A549 (cell line): ENCODE data around the gene CMAS.

Source experiments
- CTCF ChIP-seq: fragments of >200 bp; sonication (Bioruptor Twin); formaldehyde crosslinking; IDR thresholded peaks from 3 replicates; pipeline ENCODE4 v1.5.1; 2016
- EHMT2 ChIP-seq: fragments of 200-600 bp; sonication (generic); IDR thresholded peaks from 2 replicates; pipeline ENCODE4 v1.6.1; 2016; ENCODE audit warnings: antibody characterized with exemption, low read depth, mild to moderate bottlenecking, moderate library complexity
- EP300 ChIP-seq, 2 experiments: fragments of >200 bp; sonication (Bioruptor Twin); formaldehyde crosslinking; IDR thresholded peaks; 2 replicates in 1 of 2; 3 replicates in 1 of 2; pipeline ENCODE4 v1.6.1; 2016 to 2017
- HDAC2 ChIP-seq: fragments of 200-600 bp; sonication (generic); IDR thresholded peaks from 2 replicates; pipeline ENCODE4 v1.6.1; 2016
- PHF8 ChIP-seq: fragments of 200-600 bp; sonication (generic); IDR thresholded peaks from 2 replicates; pipeline ENCODE4 v1.6.1; 2016; ENCODE audit warnings: low read depth, mild to moderate bottlenecking, antibody characterized with exemption, moderate library complexity, borderline replicate concordance
- POLR2A ChIP-seq: IDR thresholded peaks from 2 replicates; pipeline ENCODE4 v1.6.1; 2012; ENCODE audit warnings: mild to moderate bottlenecking, low read length
- RARB ChIP-seq: fragments of 250-450 bp; sonication (Bioruptor Pico); IDR thresholded peaks from 2 replicates; pipeline ENCODE4 v1.8.0; 2021; ENCODE audit warnings: mild to moderate bottlenecking, moderate library complexity
- RCOR1 ChIP-seq: fragments of 150-350 bp; IDR thresholded peaks from 2 replicates; pipeline ENCODE4 v1.6.1; 2014; ENCODE audit warnings: antibody characterized with exemption, low read length, low read depth
- REST ChIP-seq: fragments of 200-600 bp; sonication (generic); IDR thresholded peaks from 2 replicates; pipeline ENCODE4 v1.6.1; 2016; ENCODE audit warnings: antibody characterized with exemption, mild to moderate bottlenecking, moderate library complexity
- SMC3 ChIP-seq: fragments of >200 bp; sonication (Bioruptor Twin); formaldehyde crosslinking; IDR thresholded peaks from 3 replicates; pipeline ENCODE4 v1.6.1; 2018; ENCODE audit warnings: inconsistent platforms
- TFCP2L1 ChIP-seq: fragments of 250-450 bp; sonication (Bioruptor Pico); IDR thresholded peaks from 2 replicates; pipeline ENCODE4 v1.5.0; 2021; ENCODE audit warnings: mild to moderate bottlenecking
- ZC3H11A ChIP-seq: fragments of 450-650 bp; IDR thresholded peaks from 2 replicates; pipeline ENCODE4 v1.6.1; 2014; ENCODE audit warnings: antibody characterized with exemption, mild to moderate bottlenecking

- no peak for TF ChIP-seq ZC3H11A
- no peak for TF ChIP-seq CTCF
- TF ChIP-seq POLR2A, result no peak
- TF ChIP-seq TFCP2L1 (CRISPR knock-in tag), result no peak
- no peak for TF ChIP-seq EHMT2
- TF ChIP-seq HDAC2, result no peak
- TF ChIP-seq PHF8, result no peak
- no peak for TF ChIP-seq REST
- TF ChIP-seq SMC3, result no peak
- no peak for TF ChIP-seq EP300 (IDR thresholded peaks at IDR 0.05)
- no peak for TF ChIP-seq RARB (CRISPR knock-in tag)
- no peak for TF ChIP-seq RCOR1
These were observed 6.7 kb upstream of the CMAS start for GRCh38 chr12:22039361-22039760.
